IMR-90 (cell line): Measurements from ENCODE around the gene SNRPB2. TPM values are rescaled to one million over a fixed set of nuclear protein-coding genes. Genes with fewer than 3 reads are reported as not detected.

Experiments used
- ATAC-seq: fragments of 200-7000 bp; cut with Tn5 transposase; 2 replicates; pipeline ENCODE4 v1.9.1; 2020; ENCODE audit warnings: low read depth, mild to moderate bottlenecking, moderate library complexity
- BruUV-seq: library from RNA; stranded (reverse); fragments of 400-500 nt; replicated peaks from 2 replicates; lab custom pipeline; 2021; lab: Mats Ljungman, UMichigan
- CTCF ChIA-PET: fragments of 300-600 bp; formaldehyde crosslinking; extraction: SDS; loops from one replicate; lab custom pipeline; 2021; ENCODE audit warnings: antibody characterized with exemption; lab: Yijun Ruan, JAX
- POLR2A ChIA-PET: fragments of 300-600 bp; sonication (Branson Sonifier 250); formaldehyde crosslinking; loops from one replicate; lab custom pipeline; 2022; ENCODE audit warnings: antibody characterized with exemption; ENCODE audit not compliant: unreplicated experiment; lab: Charles Lee
- DNase-seq: peaks from one replicate; pipeline ENCODE4 v3.0.0; 2013
- H2AFZ ChIP-seq: replicated peaks from 2 replicates; pipeline ENCODE3; 2013; ENCODE audit warnings: low read length, mild to moderate bottlenecking; ENCODE audit not compliant: poor library complexity
- H2AK5ac ChIP-seq: 2 replicates; pipeline ENCODE4 v1.6.1; 2013; ENCODE audit warnings: low read depth, low read length, inconsistent platforms
- H2AK9ac ChIP-seq: replicated peaks from 2 replicates; pipeline ENCODE3; 2013; ENCODE audit warnings: mild to moderate bottlenecking, low read depth, low read length, moderate library complexity; ENCODE audit not compliant: poor library complexity
- H2BK120ac ChIP-seq: 2 replicates; pipeline ENCODE4 v1.6.1; 2013; ENCODE audit warnings: low read depth, low read length, inconsistent platforms
- H2BK15ac ChIP-seq: 3 replicates; pipeline ENCODE4 v1.6.1; 2013; ENCODE audit warnings: low read depth, low read length, inconsistent platforms
- H2BK20ac ChIP-seq: 2 replicates; pipeline ENCODE4 v1.6.1; 2013; ENCODE audit warnings: low read depth, mild to moderate bottlenecking, inconsistent platforms, low read length, moderate library complexity
- H2BK5ac ChIP-seq: 2 replicates; pipeline ENCODE4 v1.6.1; 2013; ENCODE audit warnings: mild to moderate bottlenecking, low read depth, low read length, inconsistent platforms; ENCODE audit not compliant: poor library complexity, severe bottlenecking
- H3K14ac ChIP-seq: replicated peaks from 2 replicates; pipeline ENCODE4 v1.6.1; 2013; ENCODE audit warnings: low read depth, low read length, inconsistent platforms
- H3K18ac ChIP-seq: 2 replicates; pipeline ENCODE4 v1.6.1; 2013; ENCODE audit warnings: low read depth, low read length, control low read depth
- H3K23ac ChIP-seq: 2 replicates; pipeline ENCODE4 v1.6.1; 2013; ENCODE audit warnings: low read depth, low read length, inconsistent platforms
- H3K27ac ChIP-seq: 2 replicates; pipeline ENCODE4 v1.5.1; 2013; ENCODE audit warnings: mild to moderate bottlenecking, control low read depth, low read length; ENCODE audit not compliant: insufficient read depth
- H3K27me3 ChIP-seq: 2 replicates; pipeline ENCODE4 v1.6.1; 2013; ENCODE audit warnings: low read length; ENCODE audit not compliant: control insufficient read depth, insufficient read depth
- H3K36me3 ChIP-seq: 2 replicates; pipeline ENCODE4 v1.6.1; 2013; ENCODE audit warnings: low read length, mixed read lengths; ENCODE audit not compliant: control insufficient read depth, insufficient read depth
- H3K4ac ChIP-seq: 2 replicates; pipeline ENCODE4 v1.6.1; 2013; ENCODE audit warnings: low read depth, low read length, inconsistent platforms
- H3K4me1 ChIP-seq: 2 replicates; pipeline ENCODE4 v1.6.1; 2013; ENCODE audit warnings: low read length, mixed read lengths; ENCODE audit not compliant: control insufficient read depth, insufficient read depth
- H3K4me2 ChIP-seq: 2 replicates; pipeline ENCODE4 v1.6.1; 2013; ENCODE audit warnings: low read depth, mild to moderate bottlenecking, control low read depth, low read length, moderate library complexity
- H3K4me3 ChIP-seq: 2 replicates; pipeline ENCODE4 v1.5.1; 2013; ENCODE audit warnings: low read depth, mild to moderate bottlenecking, control low read depth, low read length, moderate library complexity; ENCODE audit not compliant: insufficient read depth
- H3K56ac ChIP-seq: 2 replicates; pipeline ENCODE4 v1.6.1; 2013; ENCODE audit warnings: low read length, inconsistent platforms; ENCODE audit not compliant: insufficient read depth; ENCODE audit errors: extremely low read depth
- H3K79me1 ChIP-seq, 2 experiments: 2 replicates each; pipeline ENCODE4 v1.6.1; 2013; ENCODE audit warnings: low read length in 2 of 2, inconsistent platforms in 1 of 2, low read depth in 1 of 2
- H3K9ac ChIP-seq: 2 replicates; pipeline ENCODE4 v1.6.1; 2013; ENCODE audit warnings: low read depth, low read length, control low read depth
- H3K9me1 ChIP-seq: 2 replicates; pipeline ENCODE4 v1.6.1; 2013; ENCODE audit warnings: low read length, inconsistent platforms; ENCODE audit not compliant: insufficient read depth
- H3K9me3 ChIP-seq: 2 replicates; pipeline ENCODE4 v1.6.1; 2013; ENCODE audit warnings: low read length; ENCODE audit not compliant: control insufficient read depth, insufficient read depth
- H4K20me1 ChIP-seq: 2 replicates; pipeline ENCODE4 v1.6.1; 2013; ENCODE audit warnings: low read length, inconsistent platforms; ENCODE audit not compliant: insufficient read depth
- H4K5ac ChIP-seq: 2 replicates; pipeline ENCODE4 v1.6.1; 2013; ENCODE audit warnings: mild to moderate bottlenecking, low read depth, low read length, control low read depth
- H4K8ac ChIP-seq, 2 experiments: 2 replicates each; pipeline ENCODE4 v1.6.1; 2013; ENCODE audit warnings: low read depth in 2 of 2, low read length in 2 of 2, control low read depth in 1 of 2, inconsistent platforms in 1 of 2
- H4K91ac ChIP-seq: 2 replicates; pipeline ENCODE4 v1.6.1; 2013; ENCODE audit warnings: low read depth, low read length, inconsistent platforms; ENCODE audit not compliant: insufficient read depth
- BHLHE40 ChIP-seq: fragments of 150-350 bp; IDR thresholded peaks from 2 replicates; pipeline ENCODE4 v1.6.1; 2016; ENCODE audit warnings: mild to moderate bottlenecking, low read depth, low read length
- CEBPB ChIP-seq: IDR thresholded peaks from 2 replicates; pipeline ENCODE4 v1.6.1; 2012; ENCODE audit warnings: low read depth, low read length, improper control_type of control experiment
- CHD1 ChIP-seq: IDR thresholded peaks from 2 replicates; pipeline ENCODE4 v1.6.1; 2012; ENCODE audit warnings: low read depth, low read length, improper control_type of control experiment
- ELK1 ChIP-seq: fragments of 150-350 bp; IDR thresholded peaks from 2 replicates; pipeline ENCODE4 v1.6.1; 2016; ENCODE audit warnings: low read depth, mild to moderate bottlenecking, low read length, moderate library complexity, borderline replicate concordance
- FOS ChIP-seq: fragments of 150-350 bp; IDR thresholded peaks from 2 replicates; pipeline ENCODE4 v1.6.1; 2016; ENCODE audit warnings: low read depth, low read length
- MAFK ChIP-seq: IDR thresholded peaks from 2 replicates; pipeline ENCODE4 v1.6.1; 2012; ENCODE audit warnings: low read depth, low read length, improper control_type of control experiment
- MAZ ChIP-seq: IDR thresholded peaks from 2 replicates; pipeline ENCODE4 v1.6.1; 2012; ENCODE audit warnings: low read depth, mild to moderate bottlenecking, low read length, improper control_type of control experiment, moderate library complexity, borderline replicate concordance
- MXI1 ChIP-seq: IDR thresholded peaks from 2 replicates; pipeline ENCODE4 v1.6.1; 2012; ENCODE audit warnings: low read depth, mild to moderate bottlenecking, low read length, moderate library complexity, borderline replicate concordance
- NFE2L2 ChIP-seq: fragments of 150-350 bp; IDR thresholded peaks from 2 replicates; pipeline ENCODE4 v1.6.1; 2016; ENCODE audit warnings: low read depth, mild to moderate bottlenecking, low read length
- POLR2A ChIP-seq: IDR thresholded peaks from 2 replicates; pipeline ENCODE4 v1.6.1; 2012; ENCODE audit warnings: mild to moderate bottlenecking, low read depth, low read length
- RAD21 ChIP-seq: IDR thresholded peaks from 2 replicates; pipeline ENCODE4 v1.6.1; 2012; ENCODE audit warnings: low read length, improper control_type of control experiment
- RCOR1 ChIP-seq: IDR thresholded peaks from 2 replicates; pipeline ENCODE4 v1.6.1; 2012; ENCODE audit warnings: mild to moderate bottlenecking, low read length, improper control_type of control experiment; ENCODE audit not compliant: insufficient replicate concordance
- RFX5 ChIP-seq: IDR thresholded peaks from 2 replicates; pipeline ENCODE4 v1.8.0; 2012; ENCODE audit warnings: low read depth, mild to moderate bottlenecking, low read length, moderate library complexity
- SMC3 ChIP-seq: fragments of 150-350 bp; IDR thresholded peaks from 2 replicates; pipeline ENCODE4 v1.6.1; 2016; ENCODE audit warnings: low read depth, mild to moderate bottlenecking, antibody characterized with exemption, low read length, moderate library complexity
- WGBS, 2 experiments: methylation state at CpG; one replicate each; pipeline versions ENCODE4 v1.1.5 to v1.1.7; 2013; ENCODE audit warnings: missing lambda C conversion rate in 2 of 2; ENCODE audit not compliant: insufficient read length in 1 of 2; ENCODE audit errors: extremely low coverage in 2 of 2; 5-methylcytosine and 5-hydroxymethylcytosine counted together
- dilution Hi-C: fragments of 300-500 bp; cut with HindIII; formaldehyde crosslinking; loops from one replicate; pipeline ENCODE4 v1.14.3; 2018; ENCODE audit warnings: low sequenced_read_pairs; ENCODE audit not compliant: unreplicated experiment
- in situ Hi-C: fragments of 300-500 bp; cut with MboI; formaldehyde crosslinking; loops from 3 replicates; pipeline ENCODE4 v1.14.3; 2019; ENCODE audit warnings: low sequenced_read_pairs, inconsistent platforms, mixed read lengths
- intact Hi-C: fragments of 100-400 bp; cut with micrococcal nuclease; formaldehyde crosslinking; loops from 2 replicates; pipeline ENCODE4 v1.10.0; 2022
- polyA plus RNA-seq, 3 experiments: library from polyadenylated mRNA; depleted of rRNA; stranded (reverse); fragments of >200 nt; gene quantifications; 2 replicates each; pipeline ENCODE4 v1.2.3, GENCODE V29; 2012; ENCODE audit warnings: low replicate concordance in 1 of 3
- total RNA-seq: library from RNA; depleted of rRNA; stranded (reverse); fragments of >200 nt; gene quantifications from 2 replicates; pipeline ENCODE4 v1.2.3, GENCODE V29; 2012
- TF ChIP-seq, protein P1 (sequence below): conservative IDR thresholded peaks from 2 replicates; pipeline ENCODE4 v1.5.1; 2012; ENCODE audit warnings: mild to moderate bottlenecking, low read depth, low read length, improper control_type of control experiment
- TF ChIP-seq, protein P2 (sequence below): fragments of 150-350 bp; IDR thresholded peaks from 2 replicates; pipeline ENCODE4 v1.6.1; 2017; ENCODE audit warnings: mild to moderate bottlenecking, antibody characterized with exemption, low read length, low read depth

Gene SNRPB2
- total and polyA plus RNA-seq, 2 of the 4 experiments (the other 2 are of a cell fraction): 27.1 to 65.6 TPM

GRCh38 chr20:16714242-16714641 lies 15.6 kb upstream of the SNRPB2 start:
- H3K9me3 ChIP-seq: no peaks in the 10 kb centered on the region
- H3K4me3 ChIP-seq: no peak overlapping the region
- H2BK120ac ChIP-seq: no peak overlapping the region
- H3K56ac ChIP-seq: no peak overlapping the region
- H3K27ac ChIP-seq: no peak overlapping the region
- no CpG with 5 or more reads among the region's 5 CpGs for WGBS, 2 experiments
- in situ Hi-C loops (no loop called here), dilution Hi-C loops (no loop called here), intact Hi-C loops (no loop called here)
- H4K8ac ChIP-seq: no peak overlapping the region
- H3K79me1 ChIP-seq: no peaks in the 10 kb centered on the region
- no peaks in the 10 kb centered on the region for H3K36me3 ChIP-seq
- no peak overlapping the region for H2BK15ac ChIP-seq
- no peak overlapping the region for H2AK5ac ChIP-seq
- no peaks in the 10 kb centered on the region for H3K9me1 ChIP-seq
- no peaks in the 10 kb centered on the region for H4K20me1 ChIP-seq
- no peak overlapping the region for H2AK9ac ChIP-seq
- H2BK5ac ChIP-seq: no peak overlapping the region
- H3K27me3 ChIP-seq: peaks cover 3% of the 10 kb centered on the region
- ChIA-PET POLR2A (no interaction called here), CTCF (no interaction called here)
- H4K91ac ChIP-seq: no peak overlapping the region
- H3K9ac ChIP-seq: no peak overlapping the region
- H3K4me2 ChIP-seq: no peak overlapping the region
- DNase-seq (no peak), ATAC-seq (no peak)
- BruUV-seq: no TSS peak
- H4K5ac ChIP-seq: no peak overlapping the region
- no peak overlapping the region for H2AFZ ChIP-seq
- H3K4me1 ChIP-seq: no peaks in the 10 kb centered on the region
- H3K18ac ChIP-seq: no peak overlapping the region
- no peak for TF ChIP-seq CHD1
- no peak for TF ChIP-seq NFE2L2
- no peak for TF ChIP-seq FOS
- TF ChIP-seq RAD21: no peak
- TF ChIP-seq, protein P1, sequence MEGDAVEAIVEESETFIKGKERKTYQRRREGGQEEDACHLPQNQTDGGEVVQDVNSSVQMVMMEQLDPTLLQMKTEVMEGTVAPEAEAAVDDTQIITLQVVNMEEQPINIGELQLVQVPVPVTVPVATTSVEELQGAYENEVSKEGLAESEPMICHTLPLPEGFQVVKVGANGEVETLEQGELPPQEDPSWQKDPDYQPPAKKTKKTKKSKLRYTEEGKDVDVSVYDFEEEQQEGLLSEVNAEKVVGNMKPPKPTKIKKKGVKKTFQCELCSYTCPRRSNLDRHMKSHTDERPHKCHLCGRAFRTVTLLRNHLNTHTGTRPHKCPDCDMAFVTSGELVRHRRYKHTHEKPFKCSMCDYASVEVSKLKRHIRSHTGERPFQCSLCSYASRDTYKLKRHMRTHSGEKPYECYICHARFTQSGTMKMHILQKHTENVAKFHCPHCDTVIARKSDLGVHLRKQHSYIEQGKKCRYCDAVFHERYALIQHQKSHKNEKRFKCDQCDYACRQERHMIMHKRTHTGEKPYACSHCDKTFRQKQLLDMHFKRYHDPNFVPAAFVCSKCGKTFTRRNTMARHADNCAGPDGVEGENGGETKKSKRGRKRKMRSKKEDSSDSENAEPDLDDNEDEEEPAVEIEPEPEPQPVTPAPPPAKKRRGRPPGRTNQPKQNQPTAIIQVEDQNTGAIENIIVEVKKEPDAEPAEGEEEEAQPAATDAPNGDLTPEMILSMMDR: no peak
- TF ChIP-seq MAZ: no peak
- TF ChIP-seq CEBPB: no peak
- no peak for TF ChIP-seq RFX5
- no peak for TF ChIP-seq SMC3
- TF ChIP-seq BHLHE40: no peak
- TF ChIP-seq POLR2A: no peak
- no peak for TF ChIP-seq MXI1
- no peak for TF ChIP-seq MAFK
- TF ChIP-seq RCOR1: no peak
- TF ChIP-seq, protein P2, sequence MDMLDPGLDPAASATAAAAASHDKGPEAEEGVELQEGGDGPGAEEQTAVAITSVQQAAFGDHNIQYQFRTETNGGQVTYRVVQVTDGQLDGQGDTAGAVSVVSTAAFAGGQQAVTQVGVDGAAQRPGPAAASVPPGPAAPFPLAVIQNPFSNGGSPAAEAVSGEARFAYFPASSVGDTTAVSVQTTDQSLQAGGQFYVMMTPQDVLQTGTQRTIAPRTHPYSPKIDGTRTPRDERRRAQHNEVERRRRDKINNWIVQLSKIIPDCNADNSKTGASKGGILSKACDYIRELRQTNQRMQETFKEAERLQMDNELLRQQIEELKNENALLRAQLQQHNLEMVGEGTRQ: no peak
- TF ChIP-seq ELK1: no peak
- H3K4ac ChIP-seq: no peak overlapping the region
- H3K14ac ChIP-seq: no peak overlapping the region
- H3K23ac ChIP-seq: no peak overlapping the region
- H2BK20ac ChIP-seq: no peak overlapping the region
